Left ventricle myocardium inferior (tissue), 1 donor: ENCODE results near the gene SNRPD3. TPM values are rescaled to one million over a fixed set of nuclear protein-coding genes. Genes with fewer than 3 reads are reported as not detected.

Source experiments
- DNase-seq: peaks from one replicate; pipeline ENCODE4 v3.0.0-alpha.2; 2020
- H3K27ac ChIP-seq: fragments of 200-600 bp; replicated peaks from 2 replicates; pipeline ENCODE4 v1.8.0; 2021
- H3K27me3 ChIP-seq: fragments of 200-600 bp; 2 replicates; pipeline ENCODE4 v1.8.0; 2021; ENCODE audit warnings: low read depth
- H3K36me3 ChIP-seq: fragments of 200-600 bp; 2 replicates; pipeline ENCODE4 v1.8.0; 2021
- H3K4me1 ChIP-seq: fragments of 200-600 bp; 2 replicates; pipeline ENCODE4 v1.8.0; 2021
- H3K4me3 ChIP-seq: fragments of 200-600 bp; 2 replicates; pipeline ENCODE4 v1.8.0; 2021; ENCODE audit warnings: mild to moderate bottlenecking, moderate library complexity
- H3K9me3 ChIP-seq: fragments of 200-600 bp; replicated peaks from 2 replicates; pipeline ENCODE4 v1.8.0; 2021
- intact Hi-C: fragments of 100-400 bp; cut with micrococcal nuclease; formaldehyde crosslinking; loops from one replicate; pipeline ENCODE4 v1.11.0; 2022
- total RNA-seq: library from RNA; stranded (reverse); fragmentation: NEBNext Ultra II Directional; extraction: Animal tissue kit (Norgen Biotek cat#: 25700); gene quantifications from one replicate; pipeline ENCODE4 v1.2.1, GENCODE V29; 2021
- TF ChIP-seq, protein P1 (sequence below): fragments of 200-600 bp; IDR thresholded peaks from 2 replicates; pipeline ENCODE4 v1.8.0; 2021; ENCODE audit warnings: antibody characterized with exemption, mild to moderate bottlenecking, borderline replicate concordance
- donor health status: DM: no; HTN: yes; CAD: no; lungs with severe emphysema.

Gene SNRPD3
- total RNA-seq, 1 donor from 2014 or later = 69.9 TPM

DNA sequence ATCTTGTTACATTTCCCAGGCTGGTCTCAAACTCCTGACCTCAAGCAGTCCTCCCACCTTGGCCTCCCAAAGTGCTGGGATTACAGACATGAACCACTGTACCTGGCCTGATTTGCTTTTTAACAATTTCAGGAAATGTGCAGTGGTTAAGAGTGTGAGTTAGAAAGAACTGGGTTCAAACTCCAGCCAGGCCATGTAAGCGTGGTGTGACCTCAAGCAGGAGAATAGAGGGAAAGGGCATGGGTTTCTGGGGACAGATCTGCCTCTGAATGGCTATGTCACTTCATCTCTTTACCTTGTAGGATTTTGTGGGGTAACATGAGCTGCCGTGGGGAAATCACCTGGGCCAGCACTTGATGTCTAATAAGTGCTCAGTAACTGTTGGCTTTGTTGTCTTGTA lies 9.3 kb downstream of the SNRPD3 start:
- peak overlapping the region; percentile 89 for H3K27ac ChIP-seq
- H3K4me3 ChIP-seq = no peak overlapping the region
- intact Hi-C loops = no loop called here
- peaks cover 36% of the 10 kb centered on the region for H3K36me3 ChIP-seq
- no peaks in the 10 kb centered on the region for H3K27me3 ChIP-seq
- H3K9me3 ChIP-seq = no peaks in the 10 kb centered on the region
- peaks cover 77% of the 10 kb centered on the region for H3K4me1 ChIP-seq
- DNase-seq = no peak
- TF ChIP-seq, protein P1, sequence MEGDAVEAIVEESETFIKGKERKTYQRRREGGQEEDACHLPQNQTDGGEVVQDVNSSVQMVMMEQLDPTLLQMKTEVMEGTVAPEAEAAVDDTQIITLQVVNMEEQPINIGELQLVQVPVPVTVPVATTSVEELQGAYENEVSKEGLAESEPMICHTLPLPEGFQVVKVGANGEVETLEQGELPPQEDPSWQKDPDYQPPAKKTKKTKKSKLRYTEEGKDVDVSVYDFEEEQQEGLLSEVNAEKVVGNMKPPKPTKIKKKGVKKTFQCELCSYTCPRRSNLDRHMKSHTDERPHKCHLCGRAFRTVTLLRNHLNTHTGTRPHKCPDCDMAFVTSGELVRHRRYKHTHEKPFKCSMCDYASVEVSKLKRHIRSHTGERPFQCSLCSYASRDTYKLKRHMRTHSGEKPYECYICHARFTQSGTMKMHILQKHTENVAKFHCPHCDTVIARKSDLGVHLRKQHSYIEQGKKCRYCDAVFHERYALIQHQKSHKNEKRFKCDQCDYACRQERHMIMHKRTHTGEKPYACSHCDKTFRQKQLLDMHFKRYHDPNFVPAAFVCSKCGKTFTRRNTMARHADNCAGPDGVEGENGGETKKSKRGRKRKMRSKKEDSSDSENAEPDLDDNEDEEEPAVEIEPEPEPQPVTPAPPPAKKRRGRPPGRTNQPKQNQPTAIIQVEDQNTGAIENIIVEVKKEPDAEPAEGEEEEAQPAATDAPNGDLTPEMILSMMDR = no peak

DNA sequence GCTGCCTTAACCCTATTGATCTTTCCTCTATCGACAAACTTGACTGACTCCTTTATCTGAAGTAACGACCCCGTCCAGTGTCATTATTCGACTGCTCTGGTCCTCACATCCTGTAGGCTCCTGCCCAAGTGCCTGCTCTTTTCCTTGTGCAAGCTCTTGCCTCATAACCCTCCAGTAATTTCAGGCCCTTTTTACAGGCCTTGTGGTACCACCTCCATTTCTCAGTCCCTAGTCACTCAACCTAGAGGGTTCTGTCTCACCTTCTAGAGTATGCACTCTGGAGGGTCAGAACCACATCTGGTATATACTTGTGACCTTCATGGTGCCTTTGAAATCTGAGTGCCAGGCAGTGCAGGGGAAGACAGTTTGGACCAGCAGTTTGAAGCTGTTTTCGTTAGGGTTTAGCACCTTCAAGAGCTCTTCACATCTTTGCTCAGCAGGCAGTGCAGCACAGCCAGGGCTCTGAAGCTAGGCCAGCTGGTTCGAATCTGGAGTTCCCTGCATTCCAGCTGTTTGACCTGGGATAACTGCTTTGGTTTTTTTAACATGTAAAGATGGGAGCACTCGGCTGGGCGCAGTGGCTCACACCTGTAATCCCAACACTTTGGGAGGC lies 11.2 kb downstream of the SNRPD3 start:
- H3K27ac ChIP-seq = peak overlapping the region; percentile 89
- peaks cover 46% of the 10 kb centered on the region for H3K36me3 ChIP-seq
- H3K27me3 ChIP-seq = no peaks in the 10 kb centered on the region
- DNase-seq = no peak
- H3K4me1 ChIP-seq = peaks cover 61% of the 10 kb centered on the region
- no peak overlapping the region for H3K4me3 ChIP-seq
- no peaks in the 10 kb centered on the region for H3K9me3 ChIP-seq
- intact Hi-C loops = no loop called here
- TF ChIP-seq, protein P1 = no peak

DNA sequence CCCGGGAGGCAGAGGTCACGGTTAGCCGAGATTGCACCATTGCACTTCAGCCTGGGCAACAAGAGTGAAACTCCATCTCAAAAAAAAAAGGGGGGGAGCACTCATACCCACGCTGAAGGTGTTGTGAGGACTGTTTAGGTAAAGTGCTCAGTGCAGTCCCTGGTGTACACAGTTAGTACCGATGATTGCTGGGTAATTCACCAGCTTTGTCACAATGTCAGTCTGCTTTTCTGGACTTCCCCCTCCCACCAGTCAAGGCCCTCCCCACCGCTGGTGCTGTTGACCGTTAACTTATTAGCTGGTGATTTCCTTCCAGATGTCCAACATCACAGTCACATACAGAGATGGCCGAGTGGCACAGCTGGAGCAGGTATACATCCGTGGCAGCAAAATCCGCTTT lies 11.9 kb downstream of the SNRPD3 start:
- no peak for DNase-seq
- H3K9me3 ChIP-seq = no peaks in the 10 kb centered on the region
- peaks cover 52% of the 10 kb centered on the region for H3K36me3 ChIP-seq
- TF ChIP-seq, protein P1 = no peak
- peaks cover 54% of the 10 kb centered on the region for H3K4me1 ChIP-seq
- no peaks in the 10 kb centered on the region for H3K27me3 ChIP-seq
- intact Hi-C loops = no loop called here
- no peak overlapping the region for H3K4me3 ChIP-seq
- H3K27ac ChIP-seq = peak overlapping the region; percentile 89

DNA sequence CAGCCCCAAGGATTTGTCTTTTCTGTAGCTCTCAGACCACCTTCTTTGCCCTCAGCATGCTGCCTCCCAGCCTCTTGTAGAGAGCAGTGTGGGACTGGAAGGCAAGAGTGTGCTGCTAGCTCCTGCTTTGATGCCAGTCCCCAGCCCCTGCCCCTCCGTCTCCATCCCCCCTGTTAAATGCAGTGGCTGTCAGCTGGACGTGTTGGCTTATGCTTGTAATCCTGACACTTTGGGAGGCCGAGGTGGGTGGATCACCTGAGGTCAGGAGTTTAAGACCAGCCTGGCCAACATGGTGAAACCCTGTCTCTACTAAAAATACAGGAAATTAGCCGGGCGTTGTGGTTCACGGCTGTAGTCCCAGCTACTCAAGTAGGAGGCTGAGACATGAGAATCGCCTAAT lies 15.5 kb downstream of the SNRPD3 start:
- Histone ChIP-seq H3K4me3 (no peak overlapping the region), H3K9me3 (no peaks in the 10 kb centered on the region), H3K27ac (no peak overlapping the region), H3K36me3 (peaks cover 82% of the 10 kb centered on the region), H3K4me1 (peaks cover 21% of the 10 kb centered on the region), H3K27me3 (no peaks in the 10 kb centered on the region)
- TF ChIP-seq, protein P1 = no peak
- intact Hi-C loops = no loop called here
- DNase-seq = no peak

DNA sequence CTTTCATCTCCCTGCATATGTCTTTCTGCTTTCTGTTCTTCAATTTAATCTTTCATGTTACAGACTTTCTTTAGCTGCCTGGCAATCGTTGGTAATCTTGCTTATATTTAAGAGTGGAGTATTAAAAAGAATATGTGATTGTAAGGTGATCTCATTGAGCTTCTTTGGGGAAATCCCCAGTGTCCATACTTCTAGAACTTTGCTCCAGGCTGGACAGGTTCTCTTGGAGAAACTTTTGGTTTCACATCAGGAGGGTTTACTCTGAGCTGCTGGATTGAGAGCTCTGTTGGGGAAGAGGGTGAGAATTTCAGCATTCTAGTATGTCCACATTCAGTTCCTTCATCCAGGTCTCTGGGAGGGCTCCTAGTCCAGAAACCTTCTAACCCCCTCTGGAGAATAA lies 21.0 kb downstream of the SNRPD3 start:
- H3K36me3 ChIP-seq = peaks cover 52% of the 10 kb centered on the region
- H3K9me3 ChIP-seq = no peaks in the 10 kb centered on the region
- TF ChIP-seq, protein P1 = no peak
- no peaks in the 10 kb centered on the region for H3K4me1 ChIP-seq
- no peak overlapping the region for H3K27ac ChIP-seq
- intact Hi-C loops = no loop called here
- H3K4me3 ChIP-seq = no peak overlapping the region
- no peak for DNase-seq
- H3K27me3 ChIP-seq = no peaks in the 10 kb centered on the region
